ENCODE results near the gene DBNL.

Gene DBNL

GRCh38 chr7:44107116-44107960, 62.8 kb downstream of the DBNL start:
- H3K4me3 ChIP-seq (ENCODE audit: low read length), result peak overlapping the region; percentile 95
- DNase-seq (ENCODE audit: low read depth), result no peak
- TF ChIP-seq, protein P1, sequence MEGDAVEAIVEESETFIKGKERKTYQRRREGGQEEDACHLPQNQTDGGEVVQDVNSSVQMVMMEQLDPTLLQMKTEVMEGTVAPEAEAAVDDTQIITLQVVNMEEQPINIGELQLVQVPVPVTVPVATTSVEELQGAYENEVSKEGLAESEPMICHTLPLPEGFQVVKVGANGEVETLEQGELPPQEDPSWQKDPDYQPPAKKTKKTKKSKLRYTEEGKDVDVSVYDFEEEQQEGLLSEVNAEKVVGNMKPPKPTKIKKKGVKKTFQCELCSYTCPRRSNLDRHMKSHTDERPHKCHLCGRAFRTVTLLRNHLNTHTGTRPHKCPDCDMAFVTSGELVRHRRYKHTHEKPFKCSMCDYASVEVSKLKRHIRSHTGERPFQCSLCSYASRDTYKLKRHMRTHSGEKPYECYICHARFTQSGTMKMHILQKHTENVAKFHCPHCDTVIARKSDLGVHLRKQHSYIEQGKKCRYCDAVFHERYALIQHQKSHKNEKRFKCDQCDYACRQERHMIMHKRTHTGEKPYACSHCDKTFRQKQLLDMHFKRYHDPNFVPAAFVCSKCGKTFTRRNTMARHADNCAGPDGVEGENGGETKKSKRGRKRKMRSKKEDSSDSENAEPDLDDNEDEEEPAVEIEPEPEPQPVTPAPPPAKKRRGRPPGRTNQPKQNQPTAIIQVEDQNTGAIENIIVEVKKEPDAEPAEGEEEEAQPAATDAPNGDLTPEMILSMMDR (conservative IDR thresholded peaks at IDR 0.05; ENCODE audit: low read length), result no peak

DNA sequence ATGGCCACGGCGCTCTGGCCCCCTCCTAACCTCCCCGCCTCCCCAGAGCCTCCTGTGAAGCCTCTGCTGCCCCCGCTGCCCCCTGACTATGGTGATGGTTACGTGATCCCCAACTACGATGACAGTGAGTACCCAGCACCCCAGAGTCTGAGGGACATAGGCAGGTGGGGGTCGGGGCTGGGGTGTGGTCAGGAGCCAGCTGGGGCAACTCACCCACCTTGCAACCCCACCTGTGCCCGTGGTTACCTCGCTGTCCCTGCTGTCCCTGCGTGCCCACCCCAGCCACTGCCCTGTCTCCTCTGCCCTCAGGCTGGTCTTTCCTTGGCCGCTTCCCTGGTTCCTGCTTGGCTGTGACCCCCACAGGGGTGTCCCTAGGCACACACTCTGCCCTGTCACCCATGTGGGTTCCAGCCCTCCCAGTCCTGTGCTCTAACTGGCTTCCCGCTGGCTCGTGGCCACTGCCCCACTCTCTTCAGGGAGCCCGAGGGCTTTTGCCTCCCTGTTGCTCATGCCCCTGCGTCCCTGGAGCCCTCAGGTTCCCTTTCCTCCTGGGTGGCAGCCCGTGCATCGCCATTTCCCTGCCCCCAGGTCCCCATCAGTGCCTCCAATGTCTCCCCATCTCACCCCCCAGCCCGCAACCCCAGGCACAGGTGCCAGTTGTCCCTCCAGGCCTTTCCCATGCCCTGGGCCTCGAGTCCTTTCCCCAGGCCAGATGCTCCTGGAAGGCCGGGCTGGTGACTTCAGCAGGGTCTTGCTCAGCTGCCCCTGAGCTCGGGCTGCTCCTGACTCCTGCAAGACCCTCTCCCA, 63.7 kb downstream of the DBNL start:
- no peak overlapping the region for H3K4me3 ChIP-seq (ENCODE audit: low read length)
- no peak for DNase-seq (ENCODE audit: low read depth)
- TF ChIP-seq, protein P1 (conservative IDR thresholded peaks at IDR 0.05; ENCODE audit: low read length), result no peak

GRCh38 chr7:44108768-44109750, 64.6 kb downstream of the DBNL start:
- DNase-seq (ENCODE audit: low read depth), result no peak
- TF ChIP-seq, protein P1 (conservative IDR thresholded peaks at IDR 0.05; ENCODE audit: low read length), result no peak
- H3K4me3 ChIP-seq (ENCODE audit: low read length), result no peak overlapping the region

DNA sequence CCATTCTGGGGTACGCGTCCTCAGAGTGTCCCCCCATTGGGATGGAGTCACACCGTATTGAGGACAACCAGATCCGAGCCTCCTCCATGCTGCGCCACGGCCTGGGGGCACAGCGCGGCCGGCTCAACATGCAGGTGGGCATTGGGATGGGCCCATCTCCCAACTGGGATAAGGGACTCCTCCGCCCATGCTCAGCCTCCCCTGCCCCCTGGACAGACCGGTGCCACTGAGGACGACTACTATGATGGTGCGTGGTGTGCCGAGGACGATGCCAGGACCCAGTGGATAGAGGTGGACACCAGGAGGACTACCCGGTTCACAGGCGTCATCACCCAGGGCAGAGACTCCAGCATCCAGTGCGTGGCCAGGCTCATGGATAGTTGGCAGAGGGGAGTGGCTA, 65.5 kb downstream of the DBNL start:
- no peak overlapping the region for H3K4me3 ChIP-seq (ENCODE audit: low read length)
- no peak for DNase-seq (ENCODE audit: low read depth)
- TF ChIP-seq, protein P1 (conservative IDR thresholded peaks at IDR 0.05; ENCODE audit: low read length), result no peak

DNA sequence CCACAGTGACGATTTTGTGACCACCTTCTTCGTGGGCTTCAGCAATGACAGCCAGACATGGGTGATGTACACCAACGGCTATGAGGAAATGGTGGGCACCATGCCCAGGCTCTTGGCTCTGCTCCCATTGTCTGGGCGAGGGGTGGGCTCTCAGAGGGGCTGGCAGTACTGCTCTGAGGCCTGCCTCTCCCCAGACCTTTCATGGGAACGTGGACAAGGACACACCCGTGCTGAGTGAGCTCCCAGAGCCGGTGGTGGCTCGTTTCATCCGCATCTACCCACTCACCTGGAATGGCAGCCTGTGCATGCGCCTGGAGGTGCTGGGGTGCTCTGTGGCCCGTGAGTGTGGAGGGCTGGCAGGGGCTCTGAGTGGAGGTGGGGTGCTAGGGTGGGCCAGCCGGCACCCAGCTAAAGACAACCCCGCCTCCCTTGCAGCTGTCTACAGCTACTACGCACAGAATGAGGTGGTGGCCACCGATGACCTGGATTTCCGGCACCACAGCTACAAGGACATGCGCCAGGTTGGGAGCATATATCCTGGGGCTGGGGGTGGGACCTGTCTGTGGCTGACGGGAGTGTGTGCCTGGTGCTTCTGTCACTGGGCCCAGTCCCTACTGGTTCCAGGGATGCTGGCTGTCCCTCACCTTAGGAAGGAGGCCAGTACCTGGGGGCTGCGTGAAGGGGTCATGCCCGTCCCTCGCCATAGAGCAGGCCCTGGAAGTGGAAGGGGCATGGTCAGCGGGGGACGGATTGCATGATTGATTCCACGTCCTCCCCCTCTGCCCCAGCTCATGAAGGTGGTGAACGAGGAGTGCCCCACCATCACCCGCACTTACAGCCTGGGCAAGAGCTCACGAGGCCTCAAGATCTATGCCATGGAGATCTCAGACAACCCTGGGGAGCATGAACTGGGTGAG, 66.5 kb downstream of the DBNL start:
- TF ChIP-seq, protein P1 (conservative IDR thresholded peaks at IDR 0.05; ENCODE audit: low read length), result no peak
- DNase-seq (ENCODE audit: low read depth), result no peak
- H3K4me3 ChIP-seq (ENCODE audit: low read length), result no peak overlapping the region
